Measurements from ENCODE around the gene C2orf66. TPM values are rescaled to one million over a fixed set of nuclear protein-coding genes. Genes with fewer than 3 reads are reported as not detected.
A peak's percentile ranks its signal among the peaks of the same experiment; 100 is the strongest.

The C2orf66 gene
- total RNA-seq, 1 donor from 2014 or later, result 0.27 TPM

DNA sequence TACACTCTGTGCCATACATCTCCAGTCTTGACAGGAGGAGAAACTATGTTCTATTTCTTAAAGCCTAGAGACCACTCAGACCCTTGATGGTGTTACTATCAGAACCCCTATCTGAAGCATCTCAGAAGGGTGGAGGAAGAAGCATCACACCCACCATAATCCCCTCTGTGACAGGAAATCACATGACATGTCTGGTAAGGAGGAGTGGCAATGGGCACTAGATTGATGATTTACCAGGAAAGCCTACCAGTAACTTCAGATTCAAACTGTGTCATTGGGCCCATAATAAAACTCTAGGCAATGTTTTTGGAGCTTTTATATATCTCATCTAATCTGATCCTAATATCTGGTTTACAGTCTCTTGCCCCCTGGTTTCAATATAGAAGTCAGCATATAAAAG, 37.1 kb upstream of the C2orf66 start:
- Mint-ChIP-seq H3K36me3 (ENCODE audit: unreplicated experiment) (peaks cover 22% of the 10 kb centered on the region), H3K4me3 (ENCODE audit: unreplicated experiment) (no peak overlapping the region), H3K27me3 (ENCODE audit: unreplicated experiment) (no peaks in the 10 kb centered on the region), H3K27ac (ENCODE audit: unreplicated experiment) (no peak overlapping the region), H3K9me3 (ENCODE audit: unreplicated experiment) (no peaks in the 10 kb centered on the region), H3K4me1 (ENCODE audit: unreplicated experiment) (peaks cover 14% of the 10 kb centered on the region)
- DNase-seq (ENCODE audit: extremely low spot score, unreplicated experiment), result no peak
- TF ChIP-seq, protein P1, sequence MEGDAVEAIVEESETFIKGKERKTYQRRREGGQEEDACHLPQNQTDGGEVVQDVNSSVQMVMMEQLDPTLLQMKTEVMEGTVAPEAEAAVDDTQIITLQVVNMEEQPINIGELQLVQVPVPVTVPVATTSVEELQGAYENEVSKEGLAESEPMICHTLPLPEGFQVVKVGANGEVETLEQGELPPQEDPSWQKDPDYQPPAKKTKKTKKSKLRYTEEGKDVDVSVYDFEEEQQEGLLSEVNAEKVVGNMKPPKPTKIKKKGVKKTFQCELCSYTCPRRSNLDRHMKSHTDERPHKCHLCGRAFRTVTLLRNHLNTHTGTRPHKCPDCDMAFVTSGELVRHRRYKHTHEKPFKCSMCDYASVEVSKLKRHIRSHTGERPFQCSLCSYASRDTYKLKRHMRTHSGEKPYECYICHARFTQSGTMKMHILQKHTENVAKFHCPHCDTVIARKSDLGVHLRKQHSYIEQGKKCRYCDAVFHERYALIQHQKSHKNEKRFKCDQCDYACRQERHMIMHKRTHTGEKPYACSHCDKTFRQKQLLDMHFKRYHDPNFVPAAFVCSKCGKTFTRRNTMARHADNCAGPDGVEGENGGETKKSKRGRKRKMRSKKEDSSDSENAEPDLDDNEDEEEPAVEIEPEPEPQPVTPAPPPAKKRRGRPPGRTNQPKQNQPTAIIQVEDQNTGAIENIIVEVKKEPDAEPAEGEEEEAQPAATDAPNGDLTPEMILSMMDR (IDR thresholded peaks at IDR 0.05), result no peak

DNA sequence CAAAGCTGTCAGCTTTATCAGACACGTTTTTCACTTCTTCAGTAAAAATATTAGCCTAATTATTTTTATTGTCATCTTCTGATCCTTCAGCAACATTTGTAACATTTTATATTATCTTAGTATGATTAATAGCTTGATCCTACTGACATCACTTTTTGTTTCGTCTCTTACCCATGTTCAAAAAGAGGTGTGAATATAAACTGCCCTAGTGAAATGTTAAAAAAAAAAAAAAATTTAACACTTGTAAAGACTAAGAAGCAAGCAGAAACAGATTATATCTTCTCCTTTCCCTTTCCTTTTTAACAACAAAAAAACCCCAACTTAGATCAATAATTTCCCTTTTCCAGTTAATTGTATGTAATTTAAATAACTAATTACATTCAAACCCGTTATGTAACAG, 36.2 kb upstream of the C2orf66 start:
- H3K36me3 Mint-ChIP-seq (ENCODE audit: unreplicated experiment), result peaks cover 30% of the 10 kb centered on the region
- no peak overlapping the region for H3K4me3 Mint-ChIP-seq (ENCODE audit: unreplicated experiment)
- H3K9me3 Mint-ChIP-seq (ENCODE audit: unreplicated experiment), result no peaks in the 10 kb centered on the region
- TF ChIP-seq, protein P1 (IDR thresholded peaks at IDR 0.05), result no peak
- H3K27me3 Mint-ChIP-seq (ENCODE audit: unreplicated experiment), result no peaks in the 10 kb centered on the region
- no peak for DNase-seq (ENCODE audit: extremely low spot score, unreplicated experiment)
- H3K27ac Mint-ChIP-seq (ENCODE audit: unreplicated experiment), result no peak overlapping the region
- H3K4me1 Mint-ChIP-seq (ENCODE audit: unreplicated experiment), result peaks cover 14% of the 10 kb centered on the region

- no peaks in the 10 kb centered on the region for H3K27me3 Mint-ChIP-seq (ENCODE audit: unreplicated experiment)
- no peak overlapping the region for H3K27ac Mint-ChIP-seq (ENCODE audit: unreplicated experiment)
- peaks cover 11% of the 10 kb centered on the region for H3K4me1 Mint-ChIP-seq (ENCODE audit: unreplicated experiment)
- H3K4me3 Mint-ChIP-seq (ENCODE audit: unreplicated experiment), result no peak overlapping the region
- no peak for DNase-seq (ENCODE audit: extremely low spot score, unreplicated experiment)
- no peaks in the 10 kb centered on the region for H3K9me3 Mint-ChIP-seq (ENCODE audit: unreplicated experiment)
- H3K36me3 Mint-ChIP-seq (ENCODE audit: unreplicated experiment), result peaks cover 26% of the 10 kb centered on the region
- TF ChIP-seq, protein P1 (IDR thresholded peaks at IDR 0.05), result no peak
These were observed 31.0 kb upstream of the C2orf66 start for GRCh38 chr2:196840171-196840570.

DNA sequence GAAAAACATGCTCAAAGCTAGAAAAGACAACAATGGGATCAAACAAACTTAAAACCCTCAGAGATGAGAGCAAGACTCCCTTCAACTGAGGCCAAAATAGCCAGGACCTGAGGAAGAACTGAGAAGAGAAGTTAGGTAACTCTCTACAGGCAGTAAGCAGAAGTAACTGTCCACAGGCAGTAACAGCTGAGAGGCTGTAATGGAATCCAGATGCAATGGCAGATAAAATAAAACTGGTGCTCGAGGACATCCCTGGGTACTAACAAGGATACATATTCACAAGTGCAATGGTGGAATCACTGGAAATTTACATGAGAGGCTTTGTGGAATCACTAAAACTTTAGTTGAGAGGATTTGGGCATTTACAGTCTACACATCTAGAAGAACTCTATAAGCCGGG, 30.4 kb upstream of the C2orf66 start:
- Mint-ChIP-seq H3K27me3 (ENCODE audit: unreplicated experiment) (no peaks in the 10 kb centered on the region), H3K4me3 (ENCODE audit: unreplicated experiment) (no peak overlapping the region), H3K9me3 (ENCODE audit: unreplicated experiment) (no peaks in the 10 kb centered on the region), H3K4me1 (ENCODE audit: unreplicated experiment) (peaks cover 11% of the 10 kb centered on the region), H3K27ac (ENCODE audit: unreplicated experiment) (no peak overlapping the region), H3K36me3 (ENCODE audit: unreplicated experiment) (peaks cover 24% of the 10 kb centered on the region)
- TF ChIP-seq, protein P1 (IDR thresholded peaks at IDR 0.05), result no peak
- no peak for DNase-seq (ENCODE audit: extremely low spot score, unreplicated experiment)

DNA sequence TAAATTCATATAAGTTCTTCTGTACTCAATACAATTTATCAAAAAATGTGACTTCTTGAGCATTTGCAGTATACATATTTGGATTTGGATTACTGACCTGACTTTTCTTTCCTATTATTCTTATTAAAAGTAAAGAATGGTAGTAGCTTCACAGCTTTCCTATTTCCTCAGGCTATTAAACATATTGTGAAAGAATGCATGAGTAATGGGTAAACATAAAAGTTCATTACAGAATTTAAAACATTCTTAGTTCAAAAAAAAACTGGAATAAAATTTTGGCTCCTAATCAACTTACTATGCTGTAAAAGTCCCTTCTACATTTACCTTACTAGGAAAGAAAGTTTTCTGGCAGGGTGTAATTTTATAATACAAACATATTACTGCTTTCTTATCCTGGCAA, 27.3 kb upstream of the C2orf66 start:
- H3K36me3 Mint-ChIP-seq (ENCODE audit: unreplicated experiment), result peaks cover 20% of the 10 kb centered on the region

More for the DNA sequence above, 27.3 kb upstream of the C2orf66 start:
- peaks cover 11% of the 10 kb centered on the region for H3K4me1 Mint-ChIP-seq (ENCODE audit: unreplicated experiment)
- H3K4me3 Mint-ChIP-seq (ENCODE audit: unreplicated experiment), result no peak overlapping the region
- no peak for DNase-seq (ENCODE audit: extremely low spot score, unreplicated experiment)
- no peaks in the 10 kb centered on the region for H3K9me3 Mint-ChIP-seq (ENCODE audit: unreplicated experiment)
- H3K27me3 Mint-ChIP-seq (ENCODE audit: unreplicated experiment), result no peaks in the 10 kb centered on the region
- TF ChIP-seq, protein P1 (IDR thresholded peaks at IDR 0.05), result no peak
- peak overlapping the region; percentile 45 for H3K27ac Mint-ChIP-seq (ENCODE audit: unreplicated experiment)

Measured in osteocyte (in vitro differentiated cells).